Trophoblast cell (in vitro differentiated cells and primary cell): ENCODE results near the gene LRCH2.

Experiments
- DNase-seq, 2 donors: peaks; one replicate each; pipeline ENCODE4 v3.0.0-alpha.2; 2016
- H2AFZ ChIP-seq: 2 replicates; pipeline ENCODE4 v1.6.1; 2013; ENCODE audit warnings: low read length, moderate library complexity, mild to moderate bottlenecking; ENCODE audit not compliant: insufficient read depth, poor library complexity
- H2AK5ac ChIP-seq: 2 replicates; pipeline ENCODE4 v1.6.1; 2013; ENCODE audit warnings: mild to moderate bottlenecking, low read length
- H2BK120ac ChIP-seq: 2 replicates; pipeline ENCODE4 v1.6.1; 2013; ENCODE audit warnings: low read length, mild to moderate bottlenecking, moderate library complexity; ENCODE audit not compliant: insufficient read depth, poor library complexity
- H2BK12ac ChIP-seq: 2 replicates; pipeline ENCODE4 v1.6.1; 2013; ENCODE audit warnings: mild to moderate bottlenecking, low read length, moderate library complexity
- H2BK5ac ChIP-seq: 2 replicates; pipeline ENCODE4 v1.6.1; 2013; ENCODE audit warnings: low read length, low read depth, moderate library complexity, mild to moderate bottlenecking; ENCODE audit not compliant: poor library complexity
- H3K14ac ChIP-seq: 2 replicates; pipeline ENCODE4 v1.6.1; 2013; ENCODE audit warnings: mild to moderate bottlenecking, low read length
- H3K18ac ChIP-seq: 2 replicates; pipeline ENCODE4 v1.6.1; 2013; ENCODE audit warnings: mild to moderate bottlenecking, low read length
- H3K23ac ChIP-seq: 2 replicates; pipeline ENCODE4 v1.6.1; 2013; ENCODE audit warnings: low read length
- H3K27ac ChIP-seq: 2 replicates; pipeline ENCODE4 v1.5.1; 2013; ENCODE audit warnings: low read depth, mild to moderate bottlenecking, inconsistent platforms, low read length, moderate library complexity
- H3K27me3 ChIP-seq: 2 replicates; pipeline ENCODE4 v1.6.1; 2013; ENCODE audit warnings: inconsistent platforms, mild to moderate bottlenecking, low read length, moderate library complexity; ENCODE audit not compliant: insufficient read depth
- H3K36me3 ChIP-seq, 2 experiments: 1 replicate in 1 of 2; 2 replicates in 1 of 2; pipeline ENCODE4 v1.6.1; 2013; ENCODE audit warnings: low read length in 2 of 2, mild to moderate bottlenecking in 2 of 2, moderate library complexity in 1 of 2; ENCODE audit not compliant: insufficient read depth in 2 of 2, control insufficient read depth in 1 of 2
- H3K4ac ChIP-seq: 2 replicates; pipeline ENCODE4 v1.6.1; 2013; ENCODE audit warnings: low read depth, mild to moderate bottlenecking, low read length, moderate library complexity
- H3K4me1 ChIP-seq, 2 experiments: 1 replicate in 1 of 2; 2 replicates in 1 of 2; pipeline ENCODE4 v1.6.1; 2013; ENCODE audit warnings: low read length in 2 of 2, mild to moderate bottlenecking in 2 of 2, moderate library complexity in 1 of 2; ENCODE audit not compliant: insufficient read depth in 2 of 2, control insufficient read depth in 1 of 2
- H3K4me2 ChIP-seq: 2 replicates; pipeline ENCODE4 v1.6.1; 2013; ENCODE audit warnings: inconsistent platforms, mild to moderate bottlenecking, low read length, moderate library complexity
- H3K4me3 ChIP-seq: 2 replicates; pipeline ENCODE4 v1.5.1; 2013; ENCODE audit warnings: mild to moderate bottlenecking, low read depth, low read length, inconsistent platforms
- H3K79me1 ChIP-seq: one replicate; pipeline ENCODE4 v1.6.1; 2013; ENCODE audit warnings: low read length
- H3K79me2 ChIP-seq: 2 replicates; pipeline ENCODE4 v1.6.1; 2013; ENCODE audit warnings: low read length, mild to moderate bottlenecking; ENCODE audit not compliant: control insufficient read depth, insufficient read depth, poor library complexity
- H3K9ac ChIP-seq: 2 replicates; pipeline ENCODE4 v1.6.1; 2013; ENCODE audit warnings: mild to moderate bottlenecking, low read length
- H3K9me3 ChIP-seq: 2 replicates; pipeline ENCODE4 v1.6.1; 2013; ENCODE audit warnings: low read depth, mild to moderate bottlenecking, control low read depth, inconsistent platforms, low read length; ENCODE audit not compliant: insufficient read depth
- H4K12ac ChIP-seq: 2 replicates; pipeline ENCODE4 v1.6.1; 2013; ENCODE audit warnings: low read depth, mild to moderate bottlenecking, low read length, moderate library complexity
- H4K8ac ChIP-seq: 2 replicates; pipeline ENCODE4 v1.6.1; 2013; ENCODE audit warnings: low read depth, mild to moderate bottlenecking, low read length, moderate library complexity
- H4K91ac ChIP-seq: one replicate; pipeline ENCODE4 v1.6.1; 2013; ENCODE audit warnings: low read depth, mild to moderate bottlenecking, low read length, moderate library complexity
- WGBS: extraction: QIAGEN DNeasy Blood & Tissue Kit; methylation state at CpG from one replicate; pipeline ENCODE4 v1.1.7; 2013; ENCODE audit warnings: missing lambda C conversion rate; ENCODE audit not compliant: insufficient read length, insufficient coverage; ENCODE audit errors: extremely low coverage; 5-methylcytosine and 5-hydroxymethylcytosine counted together

LRCH2 gene

GRCh38 chrX:115236560-115236959 lies 2.7 kb upstream of the LRCH2 start:
- H4K12ac ChIP-seq = no peak overlapping the region
- H3K27me3 ChIP-seq = no peaks in the 10 kb centered on the region
- H3K14ac ChIP-seq = no peak overlapping the region
- H2AFZ ChIP-seq = no peak overlapping the region
- H3K4ac ChIP-seq = no peak overlapping the region
- H3K36me3 ChIP-seq = no peaks in the 10 kb centered on the region
- no peak overlapping the region for H3K18ac ChIP-seq
- no peak overlapping the region for H2AK5ac ChIP-seq
- H3K23ac ChIP-seq = no peak overlapping the region
- DNase-seq = no peak
- H3K4me2 ChIP-seq = no peak overlapping the region
- no peak overlapping the region for H2BK120ac ChIP-seq
- H3K27ac ChIP-seq = no peak overlapping the region
- no peak overlapping the region for H4K8ac ChIP-seq
- no peak overlapping the region for H3K9ac ChIP-seq
- no peaks in the 10 kb centered on the region for H3K9me3 ChIP-seq
- H2BK5ac ChIP-seq = no peak overlapping the region
- H3K79me1 ChIP-seq = no peaks in the 10 kb centered on the region
- no peaks in the 10 kb centered on the region for H3K79me2 ChIP-seq
- H3K4me3 ChIP-seq = no peak overlapping the region
- no peaks in the 10 kb centered on the region for H3K4me1 ChIP-seq
- H4K91ac ChIP-seq = no peak overlapping the region
- no peak overlapping the region for H2BK12ac ChIP-seq

GRCh38 chrX:115234461-115234860 lies 565 bp upstream of the LRCH2 start:
- Histone ChIP-seq H3K79me2 (no peaks in the 10 kb centered on the region), H3K4me3 (no peak overlapping the region)

GRCh38 chrX:115232933-115233496 lies 881 bp downstream of the LRCH2 start:
- Histone ChIP-seq H3K27me3 (no peaks in the 10 kb centered on the region), H3K18ac (no peak overlapping the region), H2BK120ac (no peak overlapping the region), H3K23ac (no peak overlapping the region), H3K4me1 (no peaks in the 10 kb centered on the region), H2AK5ac (no peak overlapping the region), H3K79me2 (no peaks in the 10 kb centered on the region), H3K14ac (no peak overlapping the region), H4K12ac (no peak overlapping the region), H3K4me2 (peak overlapping the region; percentile 91), H3K4me3 (peak overlapping the region; percentile 83), H4K91ac (no peak overlapping the region), H3K9ac (no peak overlapping the region), H3K4ac (no peak overlapping the region), H3K9me3 (no peaks in the 10 kb centered on the region), H2BK5ac (no peak overlapping the region), H3K27ac (no peak overlapping the region), H2BK12ac (no peak overlapping the region), H4K8ac (no peak overlapping the region), H3K79me1 (no peaks in the 10 kb centered on the region), H3K36me3 (no peaks in the 10 kb centered on the region), H2AFZ (no peak overlapping the region)
- WGBS = no CpG with 5 or more reads among the region's 6 CpGs
- no peak for DNase-seq

More at GRCh38 chrX:115234461-115234860, 565 bp upstream of the LRCH2 start:
- Histone ChIP-seq H2BK12ac (no peak overlapping the region), H2BK5ac (no peak overlapping the region), H2BK120ac (no peak overlapping the region), H3K9ac (no peak overlapping the region), H2AFZ (no peak overlapping the region), H3K14ac (no peak overlapping the region), H3K9me3 (no peaks in the 10 kb centered on the region), H3K18ac (no peak overlapping the region), H4K12ac (no peak overlapping the region), H3K79me1 (no peaks in the 10 kb centered on the region), H3K27me3 (no peaks in the 10 kb centered on the region), H3K4me2 (peak overlapping the region; percentile 91), H3K23ac (no peak overlapping the region), H2AK5ac (no peak overlapping the region), H3K36me3 (no peaks in the 10 kb centered on the region), H3K4ac (no peak overlapping the region), H4K91ac (no peak overlapping the region), H4K8ac (no peak overlapping the region), H3K4me1 (no peaks in the 10 kb centered on the region), H3K27ac (no peak overlapping the region)
- no CpG with 5 or more reads among the region's 3 CpGs for WGBS
- DNase-seq = no peak

GRCh38 chrX:115229337-115230003 lies 4.4 kb downstream of the LRCH2 start:
- Histone ChIP-seq H3K27me3 (no peaks in the 10 kb centered on the region), H3K79me2 (no peaks in the 10 kb centered on the region), H3K4me2 (no peak overlapping the region), H2BK12ac (no peak overlapping the region), H4K12ac (no peak overlapping the region), H3K9ac (no peak overlapping the region), H3K27ac (no peak overlapping the region), H4K91ac (no peak overlapping the region), H4K8ac (no peak overlapping the region), H3K23ac (no peak overlapping the region), H3K4ac (no peak overlapping the region), H3K14ac (no peak overlapping the region), H3K79me1 (no peaks in the 10 kb centered on the region), H3K4me1 (no peaks in the 10 kb centered on the region), H3K9me3 (no peaks in the 10 kb centered on the region), H2AFZ (no peak overlapping the region), H2AK5ac (no peak overlapping the region), H2BK5ac (no peak overlapping the region), H3K4me3 (no peak overlapping the region), H3K18ac (no peak overlapping the region), H3K36me3 (no peaks in the 10 kb centered on the region), H2BK120ac (no peak overlapping the region)
- DNase-seq = no peak
- WGBS = no CpG with 5 or more reads among the region's 4 CpGs
